CD4-positive, alpha-beta T cell treated with Interleukin-2 at 100 ng/mL for 4 hours (primary cell): ENCODE data around the gene NAV2.

Experiments
- DNase-seq: peaks from one replicate; pipeline ENCODE4 v3.0.0-alpha.2; 2020; ENCODE audit warnings: low spot score

NAV2 gene

GRCh38 chr11:20090654-20091374, 378.2 kb downstream of the NAV2 start:
- no peak for DNase-seq

GRCh38 chr11:20093775-20094174, 381.1 kb downstream of the NAV2 start:
- no peak for DNase-seq

- DNase-seq, result no peak
These were observed 382.6 kb downstream of the NAV2 start for GRCh38 chr11:20095189-20095588.

GRCh38 chr11:20097319-20098221, 384.9 kb downstream of the NAV2 start:
- no peak for DNase-seq

- no peak for DNase-seq
These were observed 386.9 kb downstream of the NAV2 start for GRCh38 chr11:20099527-20099926.

- DNase-seq, result no peak
These were observed 389.8 kb downstream of the NAV2 start for GRCh38 chr11:20102397-20102796.

GRCh38 chr11:20103281-20103680, 390.6 kb downstream of the NAV2 start:
- DNase-seq, result no peak

- no peak for DNase-seq
These were observed 392.8 kb downstream of the NAV2 start for GRCh38 chr11:20105427-20105826.

GRCh38 chr11:20109731-20110445, 397.3 kb downstream of the NAV2 start:
- DNase-seq, result no peak

GRCh38 chr11:20110908-20111669, 398.5 kb downstream of the NAV2 start:
- peak; percentile 47 for DNase-seq

GRCh38 chr11:20111871-20112270, 399.2 kb downstream of the NAV2 start:
- no peak for DNase-seq

- DNase-seq, result no peak
These were observed 399.9 kb downstream of the NAV2 start for GRCh38 chr11:20112291-20113148.

GRCh38 chr11:20113149-20113438, 400.5 kb downstream of the NAV2 start:
- no peak for DNase-seq

- DNase-seq, result no peak
These were observed 402.0 kb downstream of the NAV2 start for GRCh38 chr11:20114588-20114987.

GRCh38 chr11:20116825-20117224, 404.2 kb downstream of the NAV2 start:
- DNase-seq, result no peak

GRCh38 chr11:20117291-20117690, 404.7 kb downstream of the NAV2 start:
- DNase-seq, result no peak

GRCh38 chr11:20118209-20118608, 405.6 kb downstream of the NAV2 start:
- no peak for DNase-seq

- DNase-seq, result no peak
These were observed 406.7 kb downstream of the NAV2 start for GRCh38 chr11:20119315-20119714.

- no peak for DNase-seq
These were observed 407.7 kb downstream of the NAV2 start for GRCh38 chr11:20120134-20120925.

GRCh38 chr11:20122131-20122530, 409.5 kb downstream of the NAV2 start:
- no peak for DNase-seq
